ENCODE results near the gene PLD4. TPM values are rescaled to one million over a fixed set of nuclear protein-coding genes. Genes with fewer than 3 reads are reported as not detected.
A peak's percentile ranks its signal among the peaks of the same experiment; 100 is the strongest.
"Not testable (repeated sequence)": the region's sequence is repeated elsewhere in the genome, so short reads cannot be mapped to it uniquely, and the experiment has no call there.

The PLD4 gene
- total RNA-seq, 2 donors from 2014 or later, result 1.1 to 4.0 TPM

GRCh38 chr14:104939666-104940410 is 15.2 kb downstream of the PLD4 start:
- Mint-ChIP-seq H3K4me3 (no peak overlapping the region), H3K4me1 (peaks cover 2% of the 10 kb centered on the region), H3K27me3 (peaks cover 10% of the 10 kb centered on the region), H3K36me3 (ENCODE audit: low read depth) (no peaks in the 10 kb centered on the region), H3K27ac (no peak overlapping the region)
- no peaks in the 10 kb centered on the region for H3K9me3 ChIP-seq (ENCODE audit: control insufficient read depth, low read length, poor library complexity, severe bottlenecking)
- DNase-seq (no peak), ATAC-seq (no peak)

GRCh38 chr14:104940526-104941150 is 16.0 kb downstream of the PLD4 start:
- no peak for ATAC-seq
- H3K27ac Mint-ChIP-seq, result no peak overlapping the region
- H3K4me3 Mint-ChIP-seq, result no peak overlapping the region
- no peaks in the 10 kb centered on the region for H3K9me3 ChIP-seq (ENCODE audit: control insufficient read depth, low read length, poor library complexity, severe bottlenecking)
- no peaks in the 10 kb centered on the region for H3K36me3 Mint-ChIP-seq (ENCODE audit: low read depth)
- H3K27me3 Mint-ChIP-seq, result peaks cover 9% of the 10 kb centered on the region
- DNase-seq, result no peak
- H3K4me1 Mint-ChIP-seq, result peaks cover 2% of the 10 kb centered on the region

GRCh38 chr14:104941508-104942365 is 17.1 kb downstream of the PLD4 start:
- no peak overlapping the region for H3K27ac Mint-ChIP-seq

GRCh38 chr14:104942586-104942985 is 17.9 kb downstream of the PLD4 start:
- no peak for DNase-seq
- H3K4me3 Mint-ChIP-seq, result no peak overlapping the region
- H3K27ac Mint-ChIP-seq, result no peak overlapping the region

More at GRCh38 chr14:104941508-104942365, 17.1 kb downstream of the PLD4 start:
- H3K4me1 Mint-ChIP-seq, result peaks cover 2% of the 10 kb centered on the region
- H3K36me3 Mint-ChIP-seq (ENCODE audit: low read depth), result no peaks in the 10 kb centered on the region
- H3K27me3 Mint-ChIP-seq, result peaks cover 9% of the 10 kb centered on the region
- ATAC-seq, result no peak
- DNase-seq, result no peak
- no peak overlapping the region for H3K4me3 Mint-ChIP-seq
- no peaks in the 10 kb centered on the region for H3K9me3 ChIP-seq (ENCODE audit: control insufficient read depth, low read length, poor library complexity, severe bottlenecking)

GRCh38 chr14:104943216-104944015 is 18.7 kb downstream of the PLD4 start:
- ATAC-seq; H3K4me3 Mint-ChIP-seq; H3K4me1 Mint-ChIP-seq; H3K27ac Mint-ChIP-seq; H3K9me3 ChIP-seq (ENCODE audit: control insufficient read depth, low read length, poor library complexity, severe bottlenecking); H3K27me3 Mint-ChIP-seq; H3K36me3 Mint-ChIP-seq (ENCODE audit: low read depth): not testable (repeated sequence)
- peak in 1 of 3 donors; percentile 2 for DNase-seq

More at GRCh38 chr14:104942586-104942985, 17.9 kb downstream of the PLD4 start:
- Mint-ChIP-seq H3K27me3 (peaks cover 9% of the 10 kb centered on the region), H3K4me1 (peaks cover 2% of the 10 kb centered on the region), H3K36me3 (ENCODE audit: low read depth) (no peaks in the 10 kb centered on the region)
- H3K9me3 ChIP-seq (ENCODE audit: control insufficient read depth, low read length, poor library complexity, severe bottlenecking), result no peaks in the 10 kb centered on the region
- no peak for ATAC-seq

- H3K27me3 Mint-ChIP-seq, ATAC-seq: not testable (repeated sequence)
Observed at GRCh38 chr14:104944016-104944308, 19.3 kb downstream of the PLD4 start.

GRCh38 chr14:104944436-104945205 is 19.9 kb downstream of the PLD4 start:
- ATAC-seq, result not testable (repeated sequence)

More at GRCh38 chr14:104944016-104944308, 19.3 kb downstream of the PLD4 start:
- not testable (repeated sequence) for H3K9me3 ChIP-seq (ENCODE audit: control insufficient read depth, low read length, poor library complexity, severe bottlenecking); H3K36me3 Mint-ChIP-seq (ENCODE audit: low read depth); DNase-seq; H3K27ac Mint-ChIP-seq; H3K4me3 Mint-ChIP-seq; H3K4me1 Mint-ChIP-seq

GRCh38 chr14:104945266-104945665 is 20.6 kb downstream of the PLD4 start:
- H3K4me3 Mint-ChIP-seq; H3K36me3 Mint-ChIP-seq (ENCODE audit: low read depth); DNase-seq; H3K27ac Mint-ChIP-seq; H3K27me3 Mint-ChIP-seq; ATAC-seq; H3K4me1 Mint-ChIP-seq; H3K9me3 ChIP-seq (ENCODE audit: control insufficient read depth, low read length, poor library complexity, severe bottlenecking): not testable (repeated sequence)

More at GRCh38 chr14:104944436-104945205, 19.9 kb downstream of the PLD4 start:
- not testable (repeated sequence) for H3K27me3 Mint-ChIP-seq; H3K9me3 ChIP-seq (ENCODE audit: control insufficient read depth, low read length, poor library complexity, severe bottlenecking); H3K4me3 Mint-ChIP-seq; H3K36me3 Mint-ChIP-seq (ENCODE audit: low read depth); H3K4me1 Mint-ChIP-seq; H3K27ac Mint-ChIP-seq
- DNase-seq, result peak in 1 of 3 donors; percentile 3

- not testable (repeated sequence) for H3K9me3 ChIP-seq (ENCODE audit: control insufficient read depth, low read length, poor library complexity, severe bottlenecking); H3K4me3 Mint-ChIP-seq; H3K36me3 Mint-ChIP-seq (ENCODE audit: low read depth); H3K4me1 Mint-ChIP-seq; H3K27me3 Mint-ChIP-seq; H3K27ac Mint-ChIP-seq; ATAC-seq
- DNase-seq, result peak in 1 of 3 donors; percentile 6
Observed at GRCh38 chr14:104945986-104946965, 21.6 kb downstream of the PLD4 start.

- H3K4me3 Mint-ChIP-seq; H3K27me3 Mint-ChIP-seq; H3K9me3 ChIP-seq (ENCODE audit: control insufficient read depth, low read length, poor library complexity, severe bottlenecking); H3K4me1 Mint-ChIP-seq; ATAC-seq; H3K36me3 Mint-ChIP-seq (ENCODE audit: low read depth); H3K27ac Mint-ChIP-seq; DNase-seq: not testable (repeated sequence)
Observed at GRCh38 chr14:104947201-104947600, 22.5 kb downstream of the PLD4 start.

GRCh38 chr14:104947881-104948735 is 23.4 kb downstream of the PLD4 start:
- ATAC-seq; H3K9me3 ChIP-seq (ENCODE audit: control insufficient read depth, low read length, poor library complexity, severe bottlenecking); H3K36me3 Mint-ChIP-seq (ENCODE audit: low read depth); H3K27me3 Mint-ChIP-seq; DNase-seq; H3K4me3 Mint-ChIP-seq; H3K27ac Mint-ChIP-seq; H3K4me1 Mint-ChIP-seq: not testable (repeated sequence)
